Esophagus muscularis mucosa (tissue), 4 donors: ENCODE data around the gene ITGBL1.

ENCODE experiments used
- CTCF ChIP-seq, 3 experiments: fragments of 200-600 bp in 2 of 3; fragments of 450-650 bp in 1 of 3; sonication (generic) in 2 of 3; IDR thresholded peaks; one replicate each; pipeline ENCODE4 v1.5.1; 2017 to 2019; ENCODE audit warnings: antibody characterized with exemption in 3 of 3, mild to moderate bottlenecking in 2 of 3, moderate library complexity in 1 of 3
- EP300 ChIP-seq: sonication (generic); formaldehyde crosslinking; IDR thresholded peaks from one replicate; pipeline ENCODE4 v1.6.1; 2017; ENCODE audit warnings: antibody characterized with exemption
- POLR2A ChIP-seq: fragments of 450-650 bp; IDR thresholded peaks from one replicate; pipeline ENCODE4 v1.6.1; 2017; ENCODE audit warnings: antibody characterized with exemption, moderate library complexity, mild to moderate bottlenecking, low read depth

GRCh38 chr13:101575581-101575980 lies 123.1 kb downstream of the ITGBL1 start:
- TF ChIP-seq EP300: no peak
- TF ChIP-seq CTCF (IDR thresholded peaks at IDR 0.05): no peak
- no peak for TF ChIP-seq POLR2A
